ENCODE data around the gene TNIP3. TPM values are rescaled to one million over a fixed set of nuclear protein-coding genes. Genes with fewer than 3 reads are reported as not detected.

TNIP3 gene
- polyA plus RNA-seq, 1 donor (not counting 4 experiments of a cell fraction or from before 2014, with no cell fraction given), result 0.04 TPM

DNA sequence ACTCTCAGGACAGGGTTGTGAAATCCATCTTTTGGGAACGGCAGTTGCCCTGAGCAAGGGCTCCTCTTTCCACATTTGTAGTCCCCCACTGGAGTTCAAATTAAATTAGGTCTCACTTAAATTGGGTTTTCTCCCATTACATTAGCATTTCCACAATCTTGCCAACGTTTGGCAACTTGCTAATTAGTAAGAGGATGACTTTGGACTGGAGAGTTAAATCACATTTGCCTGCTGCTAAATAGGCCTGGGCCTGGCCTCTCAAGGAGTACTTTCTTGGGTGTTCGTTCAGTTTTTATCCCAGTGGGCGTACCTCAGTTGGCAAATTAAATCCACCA is 33.8 kb downstream of the TNIP3 start:
- dilution Hi-C loops (cut with MboI; ENCODE audit: extremely low pct_ligation_motif_present, low sequenced_read_pairs), result no loop called here
- H3K36me3 ChIP-seq (ENCODE audit: control insufficient read depth in 2 of 2, extremely low read depth in 1 of 2, insufficient read depth in 2 of 2, low read length in 2 of 2), result no peaks in the 10 kb centered on the region
- no peaks in the 10 kb centered on the region for H3K9me3 ChIP-seq (ENCODE audit: control insufficient read depth, low read depth, low read length)
- no peaks in the 10 kb centered on the region for H3K9me1 ChIP-seq (ENCODE audit: control insufficient read depth, extremely low read depth, insufficient read depth, low read length)
- H3K27ac ChIP-seq (ENCODE audit: control insufficient read depth, insufficient read depth, low read length), result no peak overlapping the region
- DNase-seq (ENCODE audit: low read depth, low spot score), result no peak
- no peaks in the 10 kb centered on the region for H3K79me2 ChIP-seq (ENCODE audit: control insufficient read depth, insufficient read depth, low read length)
- H3K4me3 ChIP-seq (ENCODE audit: control insufficient read depth in 2 of 3, extremely low read depth in 1 of 3, insufficient read depth in 2 of 3, low read depth in 1 of 3, low read length in 3 of 3), result no peak overlapping the region
- no peak overlapping the region for H3K4me2 ChIP-seq (ENCODE audit: control insufficient read depth, extremely low read depth, insufficient read depth, low read depth, low read length)
- no peak overlapping the region for H2AFZ ChIP-seq (ENCODE audit: control insufficient read depth, low read length)
- no peaks in the 10 kb centered on the region for H3K4me1 ChIP-seq (ENCODE audit: control insufficient read depth, extremely low read depth, insufficient read depth, low read length)
- no peak overlapping the region for H3K9ac ChIP-seq (ENCODE audit: control insufficient read depth, extremely low read depth, insufficient read depth, low read length)
- FAIRE-seq, result no peak
- TF ChIP-seq, protein P1, sequence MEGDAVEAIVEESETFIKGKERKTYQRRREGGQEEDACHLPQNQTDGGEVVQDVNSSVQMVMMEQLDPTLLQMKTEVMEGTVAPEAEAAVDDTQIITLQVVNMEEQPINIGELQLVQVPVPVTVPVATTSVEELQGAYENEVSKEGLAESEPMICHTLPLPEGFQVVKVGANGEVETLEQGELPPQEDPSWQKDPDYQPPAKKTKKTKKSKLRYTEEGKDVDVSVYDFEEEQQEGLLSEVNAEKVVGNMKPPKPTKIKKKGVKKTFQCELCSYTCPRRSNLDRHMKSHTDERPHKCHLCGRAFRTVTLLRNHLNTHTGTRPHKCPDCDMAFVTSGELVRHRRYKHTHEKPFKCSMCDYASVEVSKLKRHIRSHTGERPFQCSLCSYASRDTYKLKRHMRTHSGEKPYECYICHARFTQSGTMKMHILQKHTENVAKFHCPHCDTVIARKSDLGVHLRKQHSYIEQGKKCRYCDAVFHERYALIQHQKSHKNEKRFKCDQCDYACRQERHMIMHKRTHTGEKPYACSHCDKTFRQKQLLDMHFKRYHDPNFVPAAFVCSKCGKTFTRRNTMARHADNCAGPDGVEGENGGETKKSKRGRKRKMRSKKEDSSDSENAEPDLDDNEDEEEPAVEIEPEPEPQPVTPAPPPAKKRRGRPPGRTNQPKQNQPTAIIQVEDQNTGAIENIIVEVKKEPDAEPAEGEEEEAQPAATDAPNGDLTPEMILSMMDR (optimal IDR thresholded peaks at IDR 0.05 in 1 of 3, IDR thresholded peaks at IDR 0.05 in 1 of 3, conservative IDR thresholded peaks at IDR 0.05 in 1 of 3; ENCODE audit: extremely low read depth in 1 of 3, insufficient read depth in 2 of 3, low read length in 3 of 3), result no peak
- no peak for TF ChIP-seq EZH2 (IDR thresholded peaks at IDR 0.05; ENCODE audit: low read length)
- no peaks in the 10 kb centered on the region for H4K20me1 ChIP-seq (ENCODE audit: control insufficient read depth, extremely low read depth, insufficient read depth, low read length)
- H3K27me3 ChIP-seq (ENCODE audit: control insufficient read depth, extremely low read depth, insufficient read depth, low read length), result peaks cover 5% of the 10 kb centered on the region

DNA sequence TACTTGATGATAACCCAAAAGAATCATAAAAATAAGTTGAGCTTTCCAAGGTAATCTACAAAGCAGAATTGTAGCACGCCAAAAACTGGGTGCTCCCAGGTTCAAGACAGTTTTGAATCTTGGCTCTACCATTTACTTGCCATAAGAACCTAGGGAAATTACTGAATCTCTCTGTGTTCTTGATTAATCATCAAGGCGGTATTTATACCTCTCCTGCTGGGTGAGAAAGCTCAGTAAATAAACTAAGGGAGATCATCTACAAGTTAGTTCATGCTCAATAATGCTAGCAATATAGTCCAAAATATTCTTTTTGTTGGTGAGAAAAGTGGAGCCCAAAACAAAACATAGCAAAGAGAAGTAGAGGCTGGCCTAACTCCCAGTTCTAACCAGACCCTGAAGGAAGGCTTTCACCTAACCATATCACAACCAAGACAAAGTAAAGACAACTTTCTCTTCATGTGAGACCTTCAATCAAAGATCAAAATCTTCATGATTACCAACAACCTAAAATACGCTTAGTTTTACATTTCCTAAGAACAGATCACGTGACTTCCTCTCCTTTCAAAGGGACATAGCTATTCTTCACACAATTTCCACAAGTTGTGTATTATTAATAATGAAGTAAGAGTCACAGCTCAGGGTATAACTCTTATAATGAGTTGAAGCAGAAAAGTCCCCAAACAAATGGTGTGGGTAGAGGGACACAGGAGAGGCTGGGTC is 34.4 kb downstream of the TNIP3 start:
- dilution Hi-C loops (cut with MboI; ENCODE audit: extremely low pct_ligation_motif_present, low sequenced_read_pairs), result no loop called here
- H3K79me2 ChIP-seq (ENCODE audit: control insufficient read depth, insufficient read depth, low read length), result no peaks in the 10 kb centered on the region
- H3K4me1 ChIP-seq (ENCODE audit: control insufficient read depth, extremely low read depth, insufficient read depth, low read length), result no peaks in the 10 kb centered on the region
- H3K4me3 ChIP-seq (ENCODE audit: control insufficient read depth in 2 of 3, extremely low read depth in 1 of 3, insufficient read depth in 2 of 3, low read depth in 1 of 3, low read length in 3 of 3), result no peak overlapping the region
- H4K20me1 ChIP-seq (ENCODE audit: control insufficient read depth, extremely low read depth, insufficient read depth, low read length), result no peaks in the 10 kb centered on the region
- no peak overlapping the region for H3K9ac ChIP-seq (ENCODE audit: control insufficient read depth, extremely low read depth, insufficient read depth, low read length)
- H3K27me3 ChIP-seq (ENCODE audit: control insufficient read depth, extremely low read depth, insufficient read depth, low read length), result peaks cover 3% of the 10 kb centered on the region
- H3K9me1 ChIP-seq (ENCODE audit: control insufficient read depth, extremely low read depth, insufficient read depth, low read length), result no peaks in the 10 kb centered on the region
- no peaks in the 10 kb centered on the region for H3K9me3 ChIP-seq (ENCODE audit: control insufficient read depth, low read depth, low read length)
- TF ChIP-seq, protein P1 (optimal IDR thresholded peaks at IDR 0.05 in 1 of 3, IDR thresholded peaks at IDR 0.05 in 1 of 3, conservative IDR thresholded peaks at IDR 0.05 in 1 of 3; ENCODE audit: extremely low read depth in 1 of 3, insufficient read depth in 2 of 3, low read length in 3 of 3), result no peak
- no peak for TF ChIP-seq EZH2 (IDR thresholded peaks at IDR 0.05; ENCODE audit: low read length)
- no peak overlapping the region for H3K27ac ChIP-seq (ENCODE audit: control insufficient read depth, insufficient read depth, low read length)
- DNase-seq (ENCODE audit: low read depth, low spot score), result no peak
- no peak overlapping the region for H3K4me2 ChIP-seq (ENCODE audit: control insufficient read depth, extremely low read depth, insufficient read depth, low read depth, low read length)
- no peaks in the 10 kb centered on the region for H3K36me3 ChIP-seq (ENCODE audit: control insufficient read depth in 2 of 2, extremely low read depth in 1 of 2, insufficient read depth in 2 of 2, low read length in 2 of 2)
- no peak for FAIRE-seq
- no peak overlapping the region for H2AFZ ChIP-seq (ENCODE audit: control insufficient read depth, low read length)

All from keratinocyte (primary cell).